Posterior cingulate gyrus (tissue), 11 donors: ENCODE data around the gene ZNF14.
"Not testable (repeated sequence)": the region's sequence is repeated elsewhere in the genome, so short reads cannot be mapped to it uniquely, and the experiment has no call there.

Experiments
- DNase-seq, 10 donors: peaks; one replicate each; pipeline versions ENCODE4 v3.0.0 to v3.0.0-alpha.2; 2020 to 2021; ENCODE audit warnings: mixed read lengths in 3 of 10
- intact Hi-C: fragments of 100-400 bp; cut with DNase I; formaldehyde crosslinking; loops from one replicate; pipeline ENCODE4 v1.15.1; 2023

The ZNF14 gene

DNA sequence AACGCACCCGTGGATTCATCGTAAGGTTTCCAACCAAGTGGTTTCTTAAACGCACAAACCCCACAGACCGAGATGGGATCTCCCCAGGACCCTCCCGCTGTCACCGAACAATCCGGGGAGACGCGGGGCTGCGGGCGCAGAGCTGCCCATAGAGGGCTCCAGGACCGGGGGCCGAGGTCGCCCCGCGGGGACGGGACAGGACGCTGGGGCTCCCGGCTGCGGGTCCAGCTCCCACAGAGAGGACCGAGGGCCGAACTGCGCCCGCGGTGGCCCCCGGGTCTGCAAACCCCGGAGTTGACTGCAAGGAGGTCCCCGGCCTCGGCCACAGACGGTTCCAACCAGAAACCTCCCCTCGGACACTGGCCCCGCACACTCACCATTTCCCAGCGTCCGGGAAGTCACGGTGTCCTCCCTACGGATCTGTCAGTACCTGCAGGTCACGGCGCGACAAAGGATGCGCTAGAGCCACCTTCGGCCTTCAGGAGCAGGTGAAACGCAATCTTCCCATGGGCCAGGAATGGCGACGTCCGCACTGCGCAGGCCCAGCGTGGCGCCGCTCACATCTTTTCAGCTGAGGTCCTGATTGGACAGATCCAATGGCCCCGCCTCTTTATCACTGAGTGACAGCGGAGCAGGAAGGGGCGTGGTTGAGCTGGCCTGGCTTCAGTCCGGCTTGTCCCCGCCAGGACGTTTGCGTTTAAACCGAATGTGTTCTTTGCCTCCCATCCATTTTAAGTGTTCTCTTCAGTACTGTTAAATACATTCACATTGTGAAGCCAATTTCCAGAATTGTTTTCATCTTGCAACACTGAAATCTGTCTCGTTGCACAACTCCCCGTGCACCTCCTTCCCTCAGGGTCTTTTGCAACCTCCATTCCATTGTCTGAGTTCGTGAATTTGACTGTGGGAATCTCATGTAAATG is at the start of gene ZNF14:
Gene ZNF14 (minus strand): TSS at position 534 of the 923 bp plus-strand sequence. CDS start 154 bp downstream, at position 380.
- DNase-seq = peak; percentile 87 to 99 (median 92)
- intact Hi-C loops = loop anchor here (5.0 to 10.0 kb wide), 2 partner anchors 58 to 134 kb away; partner anchors contain the start of gene ZNF253

DNA sequence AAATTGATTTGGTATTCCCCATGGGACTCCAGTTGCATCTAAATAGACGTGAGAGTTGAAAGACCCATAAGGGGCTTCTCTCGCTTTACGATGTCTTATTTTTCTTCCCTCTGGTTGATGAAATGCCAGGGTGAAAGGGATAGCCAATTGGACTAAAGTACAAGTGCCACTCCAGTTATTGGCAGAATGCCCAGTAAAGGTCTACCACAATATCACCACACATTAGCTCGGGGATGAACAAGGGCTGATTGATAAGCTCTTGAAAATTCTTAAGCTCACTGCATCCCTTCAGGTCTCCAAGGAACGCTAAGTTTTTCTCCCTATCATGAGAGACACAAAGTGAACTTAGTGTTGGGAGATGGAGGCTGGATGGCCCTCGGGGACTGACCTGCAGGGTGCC is 48.9 kb upstream of the ZNF14 start:
- intact Hi-C loops, DNase-seq: not testable (repeated sequence)

DNA sequence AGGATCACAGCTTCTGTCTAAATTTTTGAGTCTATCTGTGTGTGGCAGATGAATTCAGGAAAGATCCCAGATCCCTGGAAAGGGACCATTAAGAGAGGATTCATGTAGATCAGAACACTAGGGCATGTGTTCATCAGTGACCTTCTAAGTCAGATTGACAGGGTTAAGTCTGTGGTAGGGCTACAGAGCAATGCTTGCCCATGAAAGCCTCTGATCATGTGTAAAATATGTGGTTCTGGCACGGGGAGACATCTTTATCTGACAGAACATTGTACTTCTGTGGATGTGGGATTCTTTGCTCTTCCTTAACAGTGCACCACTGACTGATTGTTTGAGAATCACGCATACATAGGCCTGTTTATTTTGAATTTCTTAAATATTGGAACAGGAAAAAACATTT is 45.8 kb upstream of the ZNF14 start:
- no peak for DNase-seq
- intact Hi-C loops = loop anchor here (5.0 kb wide), 3 partner anchors 39 to 116 kb away; partner anchors contain the start of genes ATP13A1 and ZNF253

DNA sequence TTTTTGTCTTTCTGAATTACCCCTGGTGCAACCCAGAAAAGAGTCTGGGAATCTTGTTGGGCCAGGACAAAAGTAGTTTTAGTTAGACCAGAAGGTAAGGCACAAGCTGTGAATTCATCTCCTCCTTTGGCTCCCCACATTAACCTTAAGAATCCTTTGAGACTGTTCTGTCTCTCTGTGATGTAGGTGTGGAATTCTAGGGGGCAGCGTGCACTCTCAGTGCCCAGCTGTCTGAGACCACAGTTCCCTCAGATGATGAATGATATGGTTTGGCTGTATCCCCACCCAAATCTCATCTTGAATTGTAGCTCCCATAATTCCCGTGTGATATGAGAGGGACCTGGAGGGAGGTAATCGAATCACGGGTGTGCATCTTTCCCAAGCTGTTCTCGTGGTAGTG is 44.8 kb upstream of the ZNF14 start:
- DNase-seq = no peak
- intact Hi-C loops = loop anchor here (5.0 kb wide), 3 partner anchors 40 to 115 kb away; partner anchors contain the start of genes ATP13A1 and ZNF253

DNA sequence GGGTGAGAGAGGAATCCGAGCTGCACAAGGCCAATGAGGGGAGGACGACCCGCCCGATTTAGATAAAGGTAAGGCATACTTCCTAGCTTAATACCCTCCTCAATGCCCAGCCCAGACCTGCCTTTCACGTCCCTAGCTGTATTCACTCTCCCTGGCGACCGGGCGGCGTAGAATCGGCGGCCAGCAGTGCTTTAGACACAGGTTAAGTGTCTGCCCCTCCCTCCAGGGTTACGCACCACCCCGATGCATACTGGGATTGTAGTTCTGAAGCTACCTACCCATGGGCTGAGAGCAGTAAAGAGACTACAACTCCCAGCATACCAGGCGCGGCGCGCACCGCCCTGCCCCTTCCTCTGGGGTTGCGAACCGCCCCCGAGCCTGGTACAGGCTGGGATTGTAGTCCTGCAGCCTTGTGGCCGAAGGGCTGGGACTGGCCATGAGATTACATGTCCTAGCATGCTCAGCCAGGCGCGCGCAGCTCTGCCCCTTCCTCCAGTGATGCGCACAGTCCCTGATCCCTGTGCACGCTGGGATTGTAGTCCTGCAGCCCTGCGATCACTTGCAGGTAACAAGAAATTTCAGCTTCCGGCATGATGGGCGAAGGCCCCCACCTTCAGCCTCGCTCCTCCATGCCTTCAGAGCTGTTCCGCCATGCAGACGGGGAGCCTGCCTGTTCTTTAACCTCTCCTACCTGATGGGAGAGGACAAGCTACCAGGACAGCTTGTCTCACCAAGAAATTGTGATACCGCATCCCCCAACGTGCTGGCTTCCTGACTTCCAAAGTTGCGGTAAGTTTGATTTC is 43.5 kb upstream of the ZNF14 start:
- intact Hi-C loops = loop anchor here (5.0 kb wide), 3 partner anchors 41 to 114 kb away; partner anchors contain the start of genes ATP13A1 and ZNF253

DNA sequence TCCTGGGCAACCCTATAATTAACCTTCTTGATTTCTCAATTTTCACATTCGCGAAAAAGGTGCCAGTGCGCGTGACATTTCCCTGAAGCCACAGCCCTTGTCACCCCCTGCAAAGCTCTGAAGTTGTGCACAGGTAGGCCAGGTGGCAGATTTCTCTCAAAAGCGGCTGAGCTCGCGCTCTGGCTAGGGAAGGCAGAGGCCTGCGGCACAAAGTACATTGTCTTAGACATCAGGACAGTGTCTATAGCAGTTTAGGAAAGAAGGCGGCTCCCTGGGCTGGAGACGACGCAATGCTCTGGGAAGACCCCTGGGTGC is 42.9 kb upstream of the ZNF14 start:
- DNase-seq = peak in 1 of 10 donors; percentile 82

More for the DNA sequence above, 43.5 kb upstream of the ZNF14 start:
- peak; percentile 98 to 100 (median 100) for DNase-seq

DNA sequence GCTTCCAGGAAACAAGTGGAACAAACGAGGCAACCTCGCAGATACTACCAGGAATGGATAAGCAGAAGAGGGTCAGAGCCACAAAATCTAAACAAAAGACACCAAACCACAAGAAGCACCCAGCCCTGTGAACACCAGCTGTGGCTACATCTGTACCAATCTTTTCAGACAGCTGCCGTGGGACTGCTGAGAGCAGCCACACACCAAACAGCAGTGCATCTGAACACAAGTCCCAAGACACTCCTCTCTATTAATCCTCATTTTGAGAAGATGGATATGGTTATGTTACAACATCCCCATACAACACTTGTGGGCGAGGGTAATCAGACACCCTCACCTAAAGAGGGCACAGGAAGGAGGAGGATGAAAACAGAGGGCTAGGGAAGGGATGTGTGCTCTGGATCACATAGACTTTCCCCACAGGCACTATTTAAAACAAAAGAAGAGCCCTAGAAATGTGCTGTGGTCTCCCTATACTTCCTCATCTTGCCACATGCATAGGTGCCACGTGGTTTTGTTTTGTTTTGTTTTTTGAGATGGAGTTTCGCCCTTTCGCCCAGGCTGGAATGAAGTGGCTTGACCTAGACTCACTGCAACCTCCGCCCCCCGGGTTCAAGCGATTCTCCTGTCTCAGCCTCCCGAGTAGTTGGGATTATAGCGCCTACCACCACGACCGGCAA is 41.6 kb upstream of the ZNF14 start:
- intact Hi-C loops = loop anchor here (5.0 kb wide), 3 partner anchors 43 to 112 kb away; partner anchors contain the start of genes ATP13A1 and ZNF253
- DNase-seq = no peak

More for the DNA sequence above, 42.9 kb upstream of the ZNF14 start:
- intact Hi-C loops = loop anchor here (5.0 kb wide), 3 partner anchors 41 to 114 kb away; partner anchors contain the start of genes ATP13A1 and ZNF253

DNA sequence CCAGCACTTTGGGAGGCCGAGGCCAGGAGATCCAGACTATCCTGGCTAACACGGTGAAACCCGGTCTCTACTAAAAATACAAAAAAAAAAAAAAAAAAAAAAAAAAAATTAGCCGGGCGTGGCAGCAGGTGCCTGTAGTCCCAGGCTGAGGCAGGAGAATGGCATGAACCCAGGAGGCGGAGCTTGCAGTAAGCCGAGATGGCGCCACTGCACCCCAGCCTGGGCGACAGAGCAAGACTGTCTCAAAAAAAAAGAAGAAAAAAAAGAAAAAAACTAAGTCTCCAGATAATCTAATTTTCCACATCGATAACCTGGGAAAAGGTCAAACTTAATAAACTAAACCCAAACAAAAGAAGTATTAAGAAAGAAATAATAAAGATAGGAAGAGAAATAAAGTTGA is 39.1 kb upstream of the ZNF14 start:
- DNase-seq, intact Hi-C loops: not testable (repeated sequence)

DNA sequence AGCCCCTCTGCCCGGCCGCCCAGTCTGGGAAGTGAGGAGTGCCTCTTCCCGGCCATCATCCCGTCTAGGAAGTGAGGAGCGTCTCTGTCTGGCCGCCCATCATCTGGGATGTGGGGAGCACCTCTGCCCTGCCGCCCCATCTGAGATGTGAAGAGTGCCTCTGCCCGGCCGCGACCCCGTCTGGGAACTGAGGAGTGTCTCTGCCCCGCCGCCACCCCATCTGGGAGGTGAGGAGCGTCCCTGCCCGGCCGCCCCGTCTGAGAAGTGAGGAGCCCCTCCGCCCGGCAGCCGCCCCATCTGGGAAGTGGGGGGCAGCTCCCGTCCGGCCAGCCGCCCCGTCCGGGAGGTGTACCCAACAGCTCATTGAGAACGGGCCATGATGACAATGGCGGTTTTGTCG is 37.1 kb upstream of the ZNF14 start:
- intact Hi-C loops, DNase-seq: not testable (repeated sequence)

DNA sequence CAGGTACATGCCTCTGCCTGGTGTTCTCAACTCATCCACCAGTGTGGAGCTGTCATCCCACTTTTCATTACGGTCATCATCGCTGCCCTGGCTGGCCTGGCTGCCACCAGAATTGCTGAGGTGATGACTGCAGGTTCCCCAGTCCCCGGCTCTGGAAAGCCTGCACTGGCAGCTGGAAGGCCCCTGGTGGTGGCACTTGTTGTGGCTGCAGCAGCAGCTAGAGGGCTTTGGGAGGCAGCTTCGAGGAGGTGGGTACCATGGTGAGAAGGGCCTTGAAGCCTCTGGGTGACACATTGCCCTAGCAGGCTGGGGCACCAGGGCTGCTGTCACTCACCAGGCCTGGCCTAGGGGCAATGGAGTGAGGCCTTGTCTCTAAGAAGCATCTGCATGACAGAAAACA is 25.3 kb upstream of the ZNF14 start:
- DNase-seq = peak in 1 of 10 donors; percentile 71
- intact Hi-C loops = no loop called here

DNA sequence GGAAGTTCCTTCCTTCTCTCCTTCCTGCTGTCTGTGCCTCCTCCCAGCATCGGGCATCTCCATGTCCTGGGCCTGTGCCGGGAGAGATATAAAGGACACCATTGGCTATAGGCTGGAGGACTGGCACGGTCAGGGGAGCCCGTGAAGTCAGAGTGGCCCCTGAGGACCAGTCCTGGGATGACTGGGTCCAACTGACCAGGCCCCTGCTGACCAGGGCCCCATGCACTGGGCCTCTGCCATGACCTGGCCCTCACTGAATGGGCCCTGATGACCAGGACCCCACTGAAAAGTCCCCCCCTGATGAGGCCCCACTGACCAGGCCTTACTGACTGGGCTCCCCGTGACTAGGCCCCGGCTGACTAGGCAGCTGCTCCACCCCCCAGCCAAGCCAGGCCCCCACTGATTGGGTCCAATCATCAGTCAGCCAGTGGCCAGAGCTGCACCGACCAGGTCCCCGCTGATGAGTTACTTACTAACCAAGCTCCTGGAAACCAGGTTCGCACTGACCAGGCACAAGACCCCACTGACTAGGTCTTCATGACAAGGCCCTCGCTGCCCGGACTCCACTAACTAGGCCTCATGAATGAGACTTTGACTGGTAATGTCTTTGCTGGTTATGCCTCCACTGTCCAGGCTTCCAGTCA is 20.0 kb upstream of the ZNF14 start:
- intact Hi-C loops = no loop called here
- peak in 1 of 10 donors; percentile 72 for DNase-seq

DNA sequence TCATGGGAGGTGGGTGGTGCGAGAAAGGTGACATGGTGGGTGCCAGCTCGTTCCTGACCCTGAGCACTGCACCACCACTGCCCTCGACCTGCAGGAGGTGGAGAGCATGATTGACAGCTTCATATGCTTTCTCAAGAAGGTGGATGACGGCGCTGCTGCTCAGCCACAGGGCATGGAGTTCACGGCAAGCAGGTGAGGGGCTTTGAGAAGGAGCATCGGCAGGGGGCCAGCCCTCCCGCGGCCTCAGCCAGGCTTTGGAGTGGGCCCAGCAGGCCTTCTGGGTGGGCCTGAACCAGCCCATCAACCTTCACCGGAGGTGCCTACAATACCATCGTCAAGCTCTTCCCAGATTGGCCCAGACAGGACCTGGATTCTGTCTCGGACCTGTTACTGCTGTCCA is 18.9 kb upstream of the ZNF14 start:
- intact Hi-C loops = no loop called here
- no peak for DNase-seq

DNA sequence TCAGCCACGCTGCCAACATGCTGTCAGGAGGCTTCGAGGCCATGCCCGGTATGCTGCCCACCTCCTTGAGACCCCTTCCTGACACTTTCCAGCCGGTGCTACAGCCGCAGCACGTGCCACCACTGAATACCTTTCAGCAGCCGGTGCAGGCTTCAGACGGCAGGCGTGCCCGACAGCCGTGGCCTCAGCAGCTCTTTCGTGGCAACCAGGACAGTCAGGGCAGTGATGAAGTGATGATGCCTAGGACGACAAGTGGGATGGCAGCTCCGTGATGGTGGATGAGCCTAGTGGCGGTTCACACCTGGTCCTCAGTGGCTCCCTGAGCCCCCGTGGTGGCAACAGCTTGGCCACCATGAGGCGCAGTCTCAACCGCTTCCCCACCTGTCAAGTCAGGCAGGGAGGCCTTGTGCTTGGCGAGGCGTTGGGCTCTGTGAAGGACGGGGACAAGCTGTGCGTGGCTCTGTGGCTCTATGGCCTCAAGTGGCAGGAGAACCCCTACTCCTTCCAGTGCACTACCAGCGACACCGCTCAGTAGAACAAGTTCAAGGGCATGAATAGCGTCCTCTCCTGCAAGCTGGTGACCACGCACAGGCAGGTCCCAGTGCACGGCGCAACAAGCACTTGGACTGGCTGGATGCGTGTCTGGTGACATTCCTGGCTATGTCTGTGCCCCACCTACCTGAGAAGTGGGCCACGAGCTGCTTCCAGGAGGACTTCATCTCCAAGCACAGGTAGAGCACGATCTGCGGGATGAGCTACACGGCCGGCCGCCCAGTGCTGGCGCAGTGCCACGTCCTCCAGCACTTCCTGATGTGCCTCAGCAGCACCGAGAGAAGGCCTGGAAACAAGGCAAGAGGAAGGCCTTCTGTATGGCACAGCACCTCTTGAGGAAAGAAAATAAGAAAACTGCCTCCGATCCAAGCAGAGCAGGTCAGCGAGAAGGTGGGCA is 18.2 kb upstream of the ZNF14 start:
- DNase-seq = peak in 1 of 10 donors; percentile 76
- intact Hi-C loops = no loop called here

DNA sequence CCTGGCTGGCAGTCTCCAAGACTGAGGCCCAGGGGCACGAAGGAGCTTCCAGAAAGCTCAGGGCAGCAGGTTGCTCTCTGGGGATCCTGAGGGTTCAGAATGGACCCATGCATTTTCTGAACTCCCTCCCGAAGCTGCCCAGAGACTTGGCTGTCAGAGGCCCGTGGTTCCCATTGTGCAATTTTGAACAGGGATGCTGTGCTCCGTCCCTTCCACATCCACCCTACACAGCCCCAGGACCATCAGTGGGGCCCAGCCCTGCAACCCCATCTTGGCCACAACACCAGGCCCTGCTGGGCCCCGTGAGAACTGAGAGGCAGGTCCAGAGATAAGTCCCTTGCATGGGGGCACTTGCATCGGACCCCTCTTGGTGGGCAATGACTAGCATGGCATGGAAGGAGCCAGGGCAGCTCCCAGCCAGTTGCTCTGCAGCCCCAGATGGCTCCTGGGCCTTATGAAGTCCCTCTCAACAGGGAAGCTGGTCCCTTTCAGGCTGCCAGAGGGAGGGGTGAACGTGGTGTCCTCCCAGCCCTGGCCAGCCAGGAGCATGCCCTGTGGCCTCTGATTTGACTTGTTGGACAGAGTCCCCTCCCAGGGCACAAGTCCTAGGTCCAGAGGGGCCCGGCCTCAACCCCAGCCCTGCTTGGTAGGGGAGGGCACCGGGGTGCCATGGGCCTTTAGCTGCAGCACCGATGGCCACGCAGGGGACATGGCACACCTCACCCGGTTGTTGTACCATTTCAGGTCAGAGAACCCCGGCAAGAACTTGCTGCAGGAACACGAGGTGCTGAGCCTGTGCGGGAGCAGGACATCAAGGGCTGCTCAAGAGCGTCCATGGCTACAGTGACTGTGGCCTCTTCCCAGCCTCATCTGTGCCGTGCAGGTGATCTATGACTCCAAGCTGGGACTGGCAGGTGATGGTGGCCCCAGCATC is 17.3 kb upstream of the ZNF14 start:
- peak in 2 of 10 donors; percentile 72 to 78 for DNase-seq

DNA sequence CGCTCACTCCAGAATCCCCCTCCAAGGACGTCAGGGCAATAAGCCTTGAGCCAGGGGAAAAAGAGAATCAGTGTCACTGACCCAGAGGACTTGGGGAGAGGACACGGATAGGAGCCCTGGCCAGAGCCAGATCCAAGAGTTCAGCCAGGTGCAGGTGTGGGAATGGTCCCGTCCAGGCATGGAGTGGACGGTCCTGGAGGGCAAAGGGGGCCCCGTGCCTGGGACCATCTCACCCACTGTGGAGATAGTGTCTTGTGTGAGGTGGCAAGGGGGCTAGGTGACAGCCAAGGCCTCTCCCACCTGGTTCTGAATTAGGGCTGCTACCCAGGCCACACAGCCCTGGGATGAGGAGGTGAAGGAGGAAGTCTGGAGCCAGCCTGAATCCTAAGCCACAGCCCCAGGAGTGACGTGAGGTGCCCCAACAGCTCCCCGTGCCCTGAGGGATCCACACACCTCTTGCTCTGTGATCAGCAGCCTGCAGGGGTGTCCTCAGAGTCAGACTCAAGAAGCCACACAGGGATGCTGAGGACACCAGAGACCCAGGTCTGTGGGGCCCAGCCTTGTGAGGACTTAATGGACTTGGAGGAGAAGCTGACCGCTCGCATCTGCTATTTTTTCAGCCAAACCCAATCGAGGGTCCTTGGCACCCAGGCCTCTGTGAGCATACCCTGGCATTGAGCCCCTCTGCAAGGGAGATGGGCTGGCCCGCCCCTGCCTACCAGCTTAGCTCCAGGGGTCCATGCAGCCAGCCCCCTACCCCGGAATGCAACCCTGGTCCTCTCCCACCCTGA is 16.4 kb upstream of the ZNF14 start:
- DNase-seq = peak in 1 of 10 donors; percentile 65
- intact Hi-C loops = no loop called here

More for the DNA sequence above, 17.3 kb upstream of the ZNF14 start:
- intact Hi-C loops = no loop called here

DNA sequence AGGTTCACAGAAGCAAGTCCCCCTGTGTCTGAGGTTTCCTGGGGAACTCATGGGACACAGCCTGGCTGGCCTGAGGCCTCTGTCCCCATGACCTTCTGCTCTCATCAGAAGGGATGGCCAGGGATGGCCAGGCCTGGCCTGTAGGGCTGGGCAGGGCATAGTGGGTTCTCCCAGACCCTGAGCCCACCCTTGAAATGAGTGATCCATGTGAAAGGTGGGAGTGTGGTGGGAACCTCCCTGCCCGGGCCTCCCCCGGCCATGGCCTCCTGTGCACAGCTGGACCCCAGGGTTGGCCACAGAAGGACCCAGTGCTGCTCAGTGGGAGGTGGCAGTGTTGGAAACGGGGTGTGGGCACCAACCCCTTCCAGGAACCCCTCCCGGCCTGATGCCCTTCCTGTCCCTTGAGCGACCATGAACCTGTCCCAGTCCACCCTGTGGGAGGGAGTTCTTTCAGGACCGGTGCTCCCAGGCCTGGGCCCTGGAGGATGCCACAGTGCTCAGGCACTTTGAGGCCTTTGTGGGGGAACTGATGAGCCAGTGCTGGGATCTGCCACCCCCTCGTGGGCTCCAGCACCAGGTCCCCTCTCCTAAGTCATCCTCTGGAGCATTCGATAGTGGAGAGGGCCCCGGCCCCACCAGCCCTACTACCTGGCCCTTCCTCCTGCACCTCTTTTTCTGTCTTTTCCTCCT is 15.5 kb upstream of the ZNF14 start:
- DNase-seq = no peak
- intact Hi-C loops = no loop called here
